Midbrain (tissue), 1 donor: ENCODE measurements around the gene HIRIP3.
"Not testable (repeated sequence)": the region's sequence is repeated elsewhere in the genome, so short reads cannot be mapped to it uniquely, and the experiment has no call there.

Experiments used
- DNase-seq: peaks from one replicate; lab custom pipeline; 2025; lab: John Stamatoyannopoulos, UW

The HIRIP3 gene

GRCh38 chr16:29995324-29995910 is at the start of gene HIRIP3:
HIRIP3 (minus strand) TSS chr16:29995617; CDS start chr16:29995605, 12 bp downstream.
- peak; percentile 87 for DNase-seq

DNA sequence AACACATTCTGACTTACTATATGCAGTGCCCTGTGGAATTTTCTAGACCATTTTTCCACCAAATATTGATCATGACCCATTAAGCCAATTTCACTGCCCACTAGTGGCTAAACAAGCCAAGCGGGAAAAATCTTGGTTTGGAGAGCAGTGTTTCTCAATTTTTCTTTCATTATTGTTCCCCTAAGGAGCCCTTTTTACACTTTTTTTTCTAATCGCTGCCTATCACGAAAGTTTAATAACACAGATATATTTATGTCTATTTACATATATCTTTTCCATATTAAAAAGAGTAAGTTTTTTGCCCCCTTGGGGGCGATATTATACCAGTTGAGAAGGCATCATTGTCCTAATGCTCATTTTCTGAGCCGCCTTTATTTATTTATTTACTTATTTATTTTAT is 46.4 kb upstream of the HIRIP3 start:
- peak; percentile 12 for DNase-seq

DNA sequence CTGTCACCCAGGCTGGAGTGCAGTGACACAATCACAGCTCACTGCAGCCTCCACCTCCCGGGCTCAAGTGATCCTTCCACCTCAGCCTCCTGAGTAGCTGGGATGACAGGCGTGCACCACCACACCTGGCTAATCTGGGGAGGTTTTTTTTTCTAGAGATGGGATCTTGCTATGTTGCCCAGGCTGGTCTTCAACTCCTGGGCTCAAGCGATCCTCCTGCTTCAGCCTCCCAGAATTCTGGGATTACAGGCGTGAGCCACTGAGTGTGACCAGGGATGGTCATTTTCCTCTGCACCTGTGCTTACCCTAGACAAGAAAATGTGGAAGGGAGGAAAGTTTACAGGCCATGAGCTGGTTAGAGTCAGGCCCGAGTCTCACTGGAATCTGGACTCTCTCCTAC is 45.3 kb upstream of the HIRIP3 start:
- not testable (repeated sequence) for DNase-seq

DNA sequence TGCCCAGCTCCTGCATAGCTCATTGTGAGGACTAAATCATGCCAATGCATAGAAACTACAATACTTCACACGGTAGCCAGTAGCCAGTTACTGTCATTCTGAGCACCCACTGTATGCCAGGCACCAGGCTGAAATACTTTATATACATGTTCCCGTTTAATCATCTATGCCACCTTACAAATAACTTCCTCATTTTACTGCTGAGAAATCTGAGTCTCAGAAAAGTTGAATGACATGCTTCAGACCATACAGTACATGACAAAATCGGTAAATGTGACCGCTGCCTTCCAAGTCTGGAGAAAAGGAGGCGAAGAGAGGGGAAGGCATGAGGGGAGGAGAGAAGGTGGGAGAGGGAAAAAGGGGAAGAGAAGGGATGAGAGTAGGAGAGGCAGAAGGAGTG is 44.8 kb upstream of the HIRIP3 start:
- no peak for DNase-seq

DNA sequence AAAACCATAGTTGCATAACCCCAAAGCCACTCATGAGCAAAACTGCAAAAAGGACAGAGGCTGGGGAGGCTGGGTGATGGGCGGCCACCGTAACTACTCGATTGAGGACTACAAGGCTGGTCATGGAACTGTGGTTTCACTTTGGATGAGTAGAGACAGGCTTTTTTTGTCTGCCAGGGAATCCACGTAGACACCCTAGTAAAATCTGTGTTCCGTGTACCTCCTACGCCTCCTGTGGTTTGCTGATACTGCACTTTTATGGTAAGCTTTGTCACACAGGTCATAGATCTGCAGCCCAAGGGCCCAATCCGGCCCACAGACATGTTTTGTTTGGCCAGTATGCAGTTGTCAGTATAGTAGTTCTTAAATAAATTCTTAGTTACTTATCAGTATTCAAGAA is 37.9 kb upstream of the HIRIP3 start:
- DNase-seq = no peak

GRCh38 chr16:30032083-30032819 is 36.8 kb upstream of the HIRIP3 start:
- DNase-seq = peak; percentile 66

- no peak for DNase-seq
Measured at GRCh38 chr16:30031477-30031918, 36.1 kb upstream of the HIRIP3 start.

DNA sequence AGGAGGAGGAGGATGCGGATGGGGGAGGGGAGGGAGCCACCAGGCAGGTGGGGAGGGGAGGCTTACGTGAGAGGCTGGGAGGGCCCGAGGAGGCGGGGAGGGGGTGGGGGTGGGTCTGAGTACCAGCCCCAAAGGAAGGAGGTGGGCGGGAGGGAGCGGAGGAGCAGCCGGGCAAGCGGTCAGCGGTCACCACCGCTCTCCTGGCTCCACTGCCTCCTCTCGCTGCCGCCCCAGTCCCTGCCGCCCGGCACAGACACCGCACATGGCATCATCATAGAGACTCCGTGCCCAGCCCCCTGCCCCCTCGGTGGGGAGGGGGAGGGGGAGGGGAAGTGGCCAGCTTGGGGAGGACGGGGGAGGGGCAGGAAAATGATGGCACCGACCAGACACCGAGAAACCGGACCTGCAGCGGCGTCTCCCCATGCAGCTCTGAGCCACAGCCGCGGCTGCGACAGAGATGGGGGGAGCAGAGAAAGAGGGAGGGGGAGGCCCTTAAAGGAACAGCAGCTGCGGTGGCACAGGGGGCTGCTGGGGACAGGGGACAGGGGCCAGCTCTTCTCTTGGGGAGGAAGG is 35.5 kb upstream of the HIRIP3 start, which contains the start of gene TLCD3B:
Gene TLCD3B (minus strand): TSS at position 431 of the 573 bp plus-strand sequence. CDS start 744 bp downstream, outside the sequence.
- DNase-seq = no peak

DNA sequence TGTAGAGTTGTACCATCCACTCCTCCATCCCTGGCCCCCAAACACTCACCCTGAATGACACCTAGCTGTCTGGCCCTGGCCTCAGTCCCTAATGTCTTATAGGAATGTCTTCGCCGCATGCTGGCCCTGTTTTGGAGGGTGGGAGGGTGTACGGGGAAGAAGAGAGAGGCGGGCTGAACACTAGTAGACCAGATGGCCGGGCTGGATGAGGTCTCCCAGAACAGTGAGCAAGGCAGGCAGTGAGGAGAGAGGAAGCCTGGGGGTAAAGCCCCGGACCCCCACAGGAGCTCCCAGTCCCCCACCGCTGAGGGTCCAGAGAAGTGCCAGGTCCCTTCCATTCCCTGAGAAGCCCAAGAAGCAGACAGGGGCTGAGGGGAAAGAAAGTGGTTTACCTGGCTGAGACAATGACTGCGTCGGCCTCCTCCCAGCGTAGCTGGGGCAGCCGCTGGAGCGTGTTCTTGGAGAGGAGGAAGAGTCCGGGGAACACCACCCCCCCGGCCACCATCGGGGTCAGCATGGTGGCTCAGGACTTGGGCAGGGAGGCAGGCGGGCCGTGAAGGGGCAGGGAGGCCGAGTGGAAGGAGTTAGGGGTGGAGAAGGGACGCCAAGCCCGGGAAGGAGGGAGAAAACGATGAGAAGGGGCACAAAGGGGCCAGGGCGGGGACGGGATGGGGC is 34.7 kb upstream of the HIRIP3 start:
- DNase-seq = no peak

- DNase-seq = no peak
Measured at GRCh38 chr16:30028438-30029076, 33.1 kb upstream of the HIRIP3 start.

- no peak for DNase-seq
Measured at GRCh38 chr16:30027588-30028437, 32.4 kb upstream of the HIRIP3 start.

GRCh38 chr16:30026449-30026848 is 31.0 kb upstream of the HIRIP3 start:
- DNase-seq = no peak

DNA sequence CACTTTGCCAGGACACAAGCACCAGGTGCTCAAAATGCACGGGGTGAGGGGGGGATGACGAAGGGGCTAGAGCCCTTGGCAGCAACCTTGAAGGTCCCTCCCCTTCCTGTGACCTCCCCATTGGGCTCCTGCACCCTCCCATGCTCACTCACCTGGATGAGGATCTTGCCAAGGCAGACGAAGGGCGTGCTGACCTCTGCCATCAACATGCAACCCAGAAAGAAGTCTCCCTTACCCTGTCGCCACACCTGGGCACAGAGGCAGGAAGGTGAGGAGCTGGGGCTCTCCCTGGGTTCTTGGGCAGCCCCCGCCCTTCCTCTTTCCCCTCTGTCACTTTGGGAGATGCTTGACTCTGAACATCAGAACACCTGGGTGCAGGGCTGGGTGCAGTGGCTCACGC is 30.2 kb upstream of the HIRIP3 start:
- DNase-seq = no peak

GRCh38 chr16:30025156-30025555 is 29.7 kb upstream of the HIRIP3 start:
- DNase-seq = no peak

- no peak for DNase-seq
Measured at GRCh38 chr16:30024451-30024850, 29.0 kb upstream of the HIRIP3 start.

GRCh38 chr16:30023586-30023985 is 28.2 kb upstream of the HIRIP3 start:
- DNase-seq = no peak

- DNase-seq = no peak
Measured at GRCh38 chr16:30022887-30023286, 27.5 kb upstream of the HIRIP3 start, which contains the start of gene C16orf92. C16orf92 (plus strand) TSS chr16:30023198; CDS start chr16:30023341, 143 bp downstream.

- no peak for DNase-seq
Measured at GRCh38 chr16:30018731-30019158, 23.3 kb upstream of the HIRIP3 start.

DNA sequence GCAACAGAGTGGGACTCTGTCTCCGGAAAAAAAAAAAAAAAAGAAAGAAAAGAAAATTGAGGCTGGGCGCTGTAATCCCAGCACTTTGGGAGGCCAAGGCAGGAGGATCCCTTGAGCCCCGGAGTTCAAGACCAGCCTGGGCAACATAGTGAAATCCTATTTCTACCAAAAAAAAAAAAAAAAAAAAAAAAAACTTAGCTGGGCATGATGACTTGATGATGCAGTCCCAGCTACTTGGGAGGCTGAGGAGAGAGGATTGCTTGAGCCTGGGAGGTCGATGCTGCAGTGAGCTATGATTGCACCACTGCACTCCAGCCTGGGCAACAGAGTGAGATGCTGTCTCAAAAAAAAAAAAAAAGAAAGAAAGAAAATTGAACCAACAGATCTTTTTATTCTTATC is 22.5 kb upstream of the HIRIP3 start:
- not testable (repeated sequence) for DNase-seq

GRCh38 chr16:30017277-30017656 is 21.9 kb upstream of the HIRIP3 start:
- no peak for DNase-seq
